ENCODE results near the gene RALGAPA1. TPM values are rescaled to one million over a fixed set of nuclear protein-coding genes. Genes with fewer than 3 reads are reported as not detected.

RALGAPA1 gene
- total and polyA plus RNA-seq, 9 of the 15 experiments (the other 6 are each of a cell fraction or from before 2014, with no cell fraction given), result 2.5 to 16.3 (median 6.2) TPM

DNA sequence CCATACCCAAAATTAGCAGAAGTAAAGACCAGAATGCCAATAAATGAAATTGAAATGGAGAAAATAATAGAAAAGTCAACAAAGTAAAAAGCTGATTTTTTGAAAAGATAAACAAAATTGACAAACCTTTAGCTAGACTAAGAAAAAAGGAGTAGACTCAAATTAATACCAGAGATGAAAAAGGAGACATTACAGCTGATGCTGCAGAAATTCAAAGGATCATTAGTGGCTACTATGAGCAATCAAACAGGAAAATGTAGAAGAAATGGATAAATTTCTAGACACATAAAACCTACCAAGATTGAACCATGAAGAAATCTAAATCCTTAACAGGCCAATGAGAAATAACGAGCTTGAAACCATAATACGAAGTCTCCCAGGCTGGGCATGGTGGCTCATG lies 309.9 kb downstream of the RALGAPA1 start:
- Histone ChIP-seq H3K9ac (ENCODE audit: insufficient read depth in 1 of 2, low read depth in 2 of 2, low read length in 2 of 2) (no peak overlapping the region), H3K4me3 (no peak overlapping the region), H3K27me3 (ENCODE audit: control insufficient read depth in 2 of 2, insufficient read depth in 2 of 2, low read length in 2 of 2) (no peaks in the 10 kb centered on the region), H3K9me3 (replicated peaks; ENCODE audit: control insufficient read depth, insufficient read depth, low read depth, low read length) (no peaks in the 10 kb centered on the region), H3K4me1 (replicated peaks in 1 of 2; ENCODE audit: control insufficient read depth in 2 of 2, insufficient read depth in 2 of 2, low read length in 2 of 2) (no peaks in the 10 kb centered on the region), H3K4me2 (ENCODE audit: insufficient read depth, low read length) (no peak overlapping the region), H4K20me1 (replicated peaks; ENCODE audit: control insufficient read depth, insufficient read depth, low read length) (no peaks in the 10 kb centered on the region), H3K27ac (ENCODE audit: extremely low read depth, low read depth, low read length) (no peak overlapping the region), H2AFZ (ENCODE audit: low read depth, low read length) (no peak overlapping the region), H3K79me2 (ENCODE audit: control insufficient read depth, insufficient read depth, low read length) (no peaks in the 10 kb centered on the region), H3K36me3 (ENCODE audit: control insufficient read depth, insufficient read depth, low read length) (no peaks in the 10 kb centered on the region), H3K9me1 (ENCODE audit: control insufficient read depth, insufficient read depth, low read length) (no peaks in the 10 kb centered on the region)
- intact Hi-C loops (cut with micrococcal nuclease) (no loop called here), in situ Hi-C loops (cut with MboI) (no loop called here)
- POLR2A ChIA-PET, result no interaction called here
- no peak for DNase-seq (ENCODE audit: extremely low read depth in 1 of 4, low spot score in 3 of 4)
- 0% methylated on average over 2 of the region's 2 CpGs for WGBS (ENCODE audit: insufficient coverage, low coverage, missing lambda C conversion rate)
- no TSS peak for BruUV-seq (replicated peaks)
- TF ChIP-seq LCOR (CRISPR knock-in tag; IDR thresholded peaks at IDR 0.05) (no peak), ZNF316 (IDR thresholded peaks at IDR 0.05) (peak; percentile 34; the same call in 1 of the 2 replicates)
- ATAC-seq, result no peak
- FAIRE-seq, result no peak
- CTCF ChIA-PET (ENCODE audit: low intra/inter-chr PET ratio), result no interaction called here

DNA sequence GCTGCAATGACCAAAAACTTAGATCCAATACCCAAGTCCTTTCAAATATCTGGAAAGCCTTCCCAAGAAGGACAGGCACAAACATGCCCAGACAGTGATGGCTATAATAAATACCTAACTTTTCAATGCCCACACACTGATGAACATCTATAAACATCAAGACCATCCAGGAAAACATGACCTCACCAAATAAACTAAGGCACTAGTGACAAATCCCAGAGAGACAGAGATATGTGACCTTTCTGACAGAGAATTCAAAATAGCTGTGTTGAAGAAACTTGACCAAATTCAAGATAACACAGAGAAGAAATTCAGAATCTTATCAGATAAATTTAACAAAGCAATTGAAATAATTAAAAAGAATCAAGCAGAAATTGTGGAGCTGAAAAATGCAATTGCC lies 313.8 kb downstream of the RALGAPA1 start:
- Histone ChIP-seq H3K36me3 (ENCODE audit: control insufficient read depth, insufficient read depth, low read length) (no peaks in the 10 kb centered on the region), H3K4me1 (replicated peaks in 1 of 2; ENCODE audit: control insufficient read depth in 2 of 2, insufficient read depth in 2 of 2, low read length in 2 of 2) (no peaks in the 10 kb centered on the region), H3K4me3 (no peak overlapping the region), H3K27ac (ENCODE audit: extremely low read depth, low read depth, low read length) (no peak overlapping the region), H3K4me2 (ENCODE audit: insufficient read depth, low read length) (no peak overlapping the region), H3K27me3 (ENCODE audit: control insufficient read depth in 2 of 2, insufficient read depth in 2 of 2, low read length in 2 of 2) (no peaks in the 10 kb centered on the region), H3K9ac (ENCODE audit: insufficient read depth in 1 of 2, low read depth in 2 of 2, low read length in 2 of 2) (no peak overlapping the region), H2AFZ (ENCODE audit: low read depth, low read length) (no peak overlapping the region), H3K79me2 (ENCODE audit: control insufficient read depth, insufficient read depth, low read length) (no peaks in the 10 kb centered on the region), H4K20me1 (replicated peaks; ENCODE audit: control insufficient read depth, insufficient read depth, low read length) (no peaks in the 10 kb centered on the region), H3K9me1 (ENCODE audit: control insufficient read depth, insufficient read depth, low read length) (no peaks in the 10 kb centered on the region), H3K9me3 (replicated peaks; ENCODE audit: control insufficient read depth, insufficient read depth, low read depth, low read length) (no peaks in the 10 kb centered on the region)
- POLR2A ChIA-PET, result no interaction called here
- intact Hi-C loops (cut with micrococcal nuclease), result no loop called here
- DNase-seq (ENCODE audit: extremely low read depth in 1 of 4, low spot score in 3 of 4) (no peak), ATAC-seq (no peak), FAIRE-seq (no peak)
- BruUV-seq (replicated peaks), result no TSS peak
- CTCF ChIA-PET (ENCODE audit: low intra/inter-chr PET ratio), result no interaction called here
- in situ Hi-C loops (cut with MboI), result no loop called here
- TF ChIP-seq HSF4 (CRISPR knock-in tag; IDR thresholded peaks at IDR 0.05; ENCODE audit: borderline replicate concordance) (no peak), ZNF3 (CRISPR knock-in tag; IDR thresholded peaks at IDR 0.05) (no peak), NRF1 (conservative IDR thresholded peaks at IDR 0.05 in 1 of 2, IDR thresholded peaks at IDR 0.05 in 1 of 2) (no peak), DMBX1 (CRISPR knock-in tag; IDR thresholded peaks at IDR 0.05; ENCODE audit: borderline replicate concordance) (no peak), FOSL1 (tag; conservative IDR thresholded peaks at IDR 0.05) (no peak), SMAD1 (IDR thresholded peaks at IDR 0.05; ENCODE audit: low read depth, low read length, partially characterized antibody) (no peak), KLF16 (IDR thresholded peaks at IDR 0.05) (no peak), MTA3 (IDR thresholded peaks at IDR 0.05; ENCODE audit: borderline replicate concordance) (no peak), NONO (IDR thresholded peaks at IDR 0.05; ENCODE audit: low read depth in 2 of 2, low read length in 1 of 2) (no peak), E2F1 (CRISPR knock-in tag; IDR thresholded peaks at IDR 0.05) (no peak), TBL1XR1 (IDR thresholded peaks at IDR 0.05; ENCODE audit: low read length in 2 of 2) (no peak)
- TF ChIP-seq, protein P1, sequence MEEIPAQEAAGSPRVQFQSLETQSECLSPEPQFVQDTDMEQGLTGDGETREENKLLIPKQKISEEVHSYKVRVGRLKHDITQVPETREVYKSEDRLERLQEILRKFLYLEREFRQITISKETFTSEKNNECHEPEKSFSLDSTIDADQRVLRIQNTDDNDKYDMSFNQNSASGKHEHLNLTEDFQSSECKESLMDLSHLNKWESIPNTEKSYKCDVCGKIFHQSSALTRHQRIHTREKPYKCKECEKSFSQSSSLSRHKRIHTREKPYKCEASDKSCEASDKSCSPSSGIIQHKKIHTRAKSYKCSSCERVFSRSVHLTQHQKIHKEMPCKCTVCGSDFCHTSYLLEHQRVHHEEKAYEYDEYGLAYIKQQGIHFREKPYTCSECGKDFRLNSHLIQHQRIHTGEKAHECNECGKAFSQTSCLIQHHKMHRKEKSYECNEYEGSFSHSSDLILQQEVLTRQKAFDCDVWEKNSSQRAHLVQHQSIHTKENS (CRISPR knock-in tag; IDR thresholded peaks at IDR 0.05), result no peak

Measured in K562 (cell line).